GM21423 (cell line): Measurements from ENCODE around the gene TMEM116.
"Not testable (repeated sequence)": the region's sequence is repeated elsewhere in the genome, so short reads cannot be mapped to it uniquely, and the experiment has no call there.

Experiments
- ATAC-seq: cut with Tn5 transposase; IDR thresholded peaks from one replicate; pipeline ENCODE4 v1.9.1; 2021; ENCODE audit warnings: mild to moderate bottlenecking, moderate library complexity; ENCODE audit not compliant: unreplicated experiment

Gene TMEM116

DNA sequence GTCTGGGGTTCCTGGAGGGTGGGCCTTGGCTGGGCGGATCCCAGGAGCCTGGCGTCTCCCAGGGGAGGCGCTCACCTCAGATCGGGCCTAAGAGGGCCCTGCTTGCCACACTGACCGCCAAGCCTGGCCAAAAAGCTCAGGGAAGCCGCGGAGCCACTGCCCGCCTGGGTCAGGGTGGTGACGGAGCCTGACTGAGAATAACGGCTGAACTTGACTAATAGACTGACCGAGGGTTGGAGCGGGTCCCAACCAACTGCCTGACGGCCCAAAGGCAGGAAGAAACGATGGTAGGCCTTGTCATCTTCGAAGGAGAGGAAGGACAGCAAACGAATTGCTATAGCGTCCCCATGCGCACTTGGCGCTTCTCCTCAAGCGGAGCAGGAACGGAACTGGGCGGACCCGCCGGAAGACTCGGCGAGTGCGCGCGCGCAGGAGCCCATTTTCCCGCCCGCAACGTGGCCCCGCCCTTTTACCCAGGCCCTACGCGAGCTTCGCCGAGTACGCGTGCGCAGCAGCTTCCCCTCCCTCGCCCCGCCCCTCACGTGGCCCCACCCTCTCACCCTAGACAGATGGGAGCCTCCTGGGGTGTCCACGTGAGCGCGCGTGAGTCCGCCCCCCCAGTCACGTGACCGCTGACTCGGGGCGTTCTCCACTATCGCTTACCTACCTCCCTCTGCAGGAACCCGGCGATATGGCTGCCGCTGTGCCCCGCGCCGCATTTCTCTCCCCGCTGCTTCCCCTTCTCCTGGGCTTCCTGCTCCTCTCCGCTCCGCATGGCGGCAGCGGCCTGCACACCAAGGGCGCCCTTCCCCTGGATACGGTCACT lies at the start of gene TMEM116, which contains the start of gene ERP29:
Gene TMEM116, minus strand, starts transcription at position 391 of the 826 bp plus-strand sequence. CDS start 7,895 bp downstream, outside the sequence.
Gene ERP29, plus strand, starts transcription at position 652 of the 826 bp plus-strand sequence. Its CDS starts 40 bp downstream, at position 692.
- ATAC-seq = peak; percentile 71

DNA sequence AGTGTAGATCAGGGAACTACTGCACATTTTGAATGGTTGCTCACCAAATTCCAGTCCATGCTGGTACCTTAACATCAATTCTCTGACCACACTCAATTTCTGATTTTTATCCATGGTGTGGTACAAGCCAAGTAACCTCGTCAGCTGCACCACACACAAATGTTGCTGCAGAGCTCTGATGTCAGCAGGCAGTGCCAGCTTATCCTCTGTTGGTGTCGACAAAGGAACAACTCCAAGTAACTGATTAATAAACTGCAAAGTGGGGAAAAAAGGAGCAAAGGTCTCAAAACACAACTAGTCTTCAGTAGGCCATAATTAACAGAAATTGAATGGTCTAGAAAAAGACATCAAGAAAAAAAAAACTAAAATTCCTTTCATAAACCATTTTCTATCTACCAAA lies 48.2 kb upstream of the TMEM116 start:
- ATAC-seq = no peak

DNA sequence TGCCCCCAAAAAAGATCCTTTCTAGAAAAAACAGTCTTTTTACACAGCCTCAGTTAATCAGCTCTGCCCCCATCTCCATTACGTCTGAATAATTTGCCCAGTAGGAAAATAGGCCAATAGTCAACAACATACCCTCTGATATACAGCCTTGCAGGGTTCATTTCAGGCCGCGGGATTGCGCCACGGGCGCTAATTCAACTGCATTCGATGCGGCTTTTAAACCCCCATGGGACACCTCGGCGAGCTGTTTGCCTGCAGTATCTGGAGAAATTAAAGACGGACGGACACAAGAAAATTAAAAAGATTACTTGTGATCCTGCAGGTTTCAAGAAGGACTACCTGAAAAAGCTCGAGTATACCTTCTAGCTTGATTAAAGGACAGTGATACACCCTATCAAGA lies 36.4 kb upstream of the TMEM116 start:
- ATAC-seq = no peak

DNA sequence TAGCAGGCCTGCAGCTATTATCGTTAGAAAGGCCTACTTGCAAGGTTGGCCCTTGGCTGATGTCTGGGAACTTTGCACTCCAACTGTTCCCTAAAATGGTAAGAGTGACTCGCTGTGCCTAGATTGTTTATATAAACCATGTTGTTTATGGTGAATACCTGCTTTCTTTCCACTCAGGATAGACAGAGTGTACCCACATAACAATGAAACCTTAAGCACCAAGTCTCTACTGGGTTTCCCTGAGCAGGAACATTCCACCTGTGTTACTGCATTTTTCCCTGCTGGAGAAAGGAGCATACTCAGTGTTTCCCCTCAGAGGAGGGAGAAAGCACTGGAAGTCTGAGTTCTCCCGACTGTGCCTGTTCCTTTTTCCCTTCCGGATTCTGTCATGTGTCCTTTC lies 33.0 kb upstream of the TMEM116 start:
- no peak for ATAC-seq

DNA sequence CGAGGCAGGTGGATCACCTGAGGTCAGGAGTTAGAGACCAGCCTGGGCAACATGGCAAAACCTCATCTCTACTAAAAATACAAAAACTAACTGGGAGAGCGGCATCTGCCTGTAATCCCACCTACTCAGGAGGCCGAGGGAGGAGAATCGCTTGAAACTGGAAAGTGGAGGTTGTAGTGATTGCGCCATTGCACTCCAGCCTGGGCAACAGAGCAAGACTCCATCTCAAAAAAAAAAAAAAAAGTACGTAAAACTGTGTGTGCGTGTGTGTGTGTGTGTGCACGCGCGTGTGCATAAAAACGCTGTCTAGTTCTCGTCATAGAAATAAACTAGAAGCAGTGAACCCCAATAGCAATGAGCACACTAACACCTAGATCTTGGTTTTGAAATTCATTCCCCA lies 23.6 kb upstream of the TMEM116 start:
- ATAC-seq = not testable (repeated sequence)

DNA sequence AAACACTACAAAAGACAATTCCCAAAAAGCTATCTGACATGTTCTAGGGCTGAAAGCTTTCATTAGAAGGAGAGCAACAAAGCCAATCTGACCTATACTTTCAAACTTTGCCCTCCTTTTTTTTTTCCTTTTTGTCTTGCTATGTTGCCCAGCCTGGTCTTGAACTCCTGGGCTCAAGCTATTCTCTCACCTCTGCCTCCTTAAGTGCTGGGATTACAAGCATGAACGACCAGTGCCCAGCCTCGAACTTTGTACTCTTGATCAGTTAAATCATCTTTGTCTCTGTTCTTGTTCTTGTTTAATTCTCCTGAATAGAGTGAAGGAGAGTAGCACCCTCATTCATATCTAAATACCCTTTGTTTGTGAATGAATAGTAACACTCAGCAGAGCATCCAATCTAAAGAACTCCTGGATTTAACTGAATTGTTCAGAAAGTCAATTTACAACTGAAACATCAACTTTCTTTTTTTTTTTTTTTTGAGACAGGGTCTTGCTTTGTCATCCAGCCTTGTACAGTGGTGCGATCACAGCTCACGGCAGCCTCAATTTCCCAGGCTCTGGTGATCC lies 22.3 kb upstream of the TMEM116 start:
- no peak for ATAC-seq

DNA sequence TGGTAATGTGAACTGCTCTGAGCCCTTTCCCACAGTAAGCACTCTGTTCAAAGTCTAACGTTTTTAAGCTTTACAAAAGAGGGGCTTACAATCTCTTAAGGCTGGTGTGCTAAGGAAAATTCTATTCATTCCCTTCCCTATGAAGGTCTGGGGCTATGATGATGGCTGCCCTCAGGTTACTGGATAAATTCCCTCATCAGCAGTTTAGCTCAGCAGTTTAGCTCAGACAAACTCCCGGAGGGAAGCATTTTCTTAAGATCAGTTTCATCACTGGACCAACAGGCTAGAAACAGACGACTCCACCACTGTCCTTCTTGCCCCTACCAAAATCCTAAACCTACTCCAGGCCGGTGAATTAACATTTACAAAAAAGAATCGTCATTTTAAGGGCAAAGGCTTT lies 19.3 kb upstream of the TMEM116 start:
- no peak for ATAC-seq

DNA sequence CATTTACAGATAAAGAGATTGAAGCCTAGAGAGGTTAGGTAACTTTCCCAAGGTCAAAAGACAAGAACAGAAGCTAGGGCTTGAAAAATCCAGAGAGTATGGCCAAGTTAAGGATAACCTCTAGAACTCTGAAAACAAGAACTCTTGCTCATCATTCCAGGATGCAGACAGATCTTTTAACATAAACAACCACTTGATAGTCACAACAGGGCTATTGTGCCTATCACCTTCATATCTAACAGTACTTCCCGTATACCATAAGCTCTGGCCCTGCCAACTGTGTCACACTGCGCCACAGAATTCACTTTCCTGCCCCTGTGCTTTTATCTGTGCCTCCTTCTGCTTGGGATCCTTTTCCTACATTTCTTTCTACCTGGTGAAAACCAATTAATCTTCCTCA lies 18.5 kb upstream of the TMEM116 start:
- ATAC-seq = no peak

DNA sequence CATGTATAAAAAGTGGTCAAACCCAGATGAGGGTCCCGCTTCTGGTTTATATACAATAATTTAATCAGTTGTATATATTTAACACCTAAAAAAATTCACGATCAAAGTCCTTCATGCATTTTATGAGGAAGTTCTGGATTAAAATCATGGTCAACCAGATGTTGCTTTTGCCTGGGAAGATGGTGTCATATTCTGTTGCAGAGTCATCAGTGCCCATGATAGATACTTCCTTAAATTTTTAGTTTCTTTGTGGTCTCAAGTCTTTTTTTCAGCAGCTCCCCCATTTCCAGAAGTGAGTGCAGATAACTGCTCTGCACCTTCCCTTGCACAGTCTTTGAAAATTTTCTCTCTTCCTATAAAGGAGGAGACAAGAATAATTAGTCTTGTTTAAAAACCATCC lies 16.3 kb upstream of the TMEM116 start:
- no peak for ATAC-seq

DNA sequence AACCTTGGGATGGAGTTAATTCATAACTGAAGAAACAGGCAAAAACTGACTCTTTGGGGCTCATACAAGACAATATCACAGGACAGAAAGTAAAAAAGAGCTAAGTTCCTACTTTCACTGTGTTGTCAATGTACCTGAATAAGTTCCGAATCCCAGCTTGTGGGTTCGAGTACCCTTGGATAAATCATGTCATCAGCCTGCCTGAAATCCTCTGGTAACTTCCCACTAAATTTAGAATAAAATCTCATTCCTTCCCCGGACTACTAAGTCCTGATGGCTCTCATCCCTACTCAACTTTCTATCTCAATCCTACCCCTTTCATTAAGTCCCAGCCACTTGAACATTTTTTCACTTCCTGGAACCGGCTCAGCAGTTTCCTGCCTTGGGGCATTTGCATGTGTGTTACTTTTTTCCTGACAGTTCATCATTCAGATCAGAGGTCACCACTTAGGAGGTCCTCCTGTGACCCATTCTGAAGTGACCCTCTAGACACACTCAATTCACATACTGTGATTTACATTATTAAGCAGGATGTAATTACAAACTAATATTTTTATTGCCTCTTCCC lies 12.9 kb upstream of the TMEM116 start:
- no peak for ATAC-seq

DNA sequence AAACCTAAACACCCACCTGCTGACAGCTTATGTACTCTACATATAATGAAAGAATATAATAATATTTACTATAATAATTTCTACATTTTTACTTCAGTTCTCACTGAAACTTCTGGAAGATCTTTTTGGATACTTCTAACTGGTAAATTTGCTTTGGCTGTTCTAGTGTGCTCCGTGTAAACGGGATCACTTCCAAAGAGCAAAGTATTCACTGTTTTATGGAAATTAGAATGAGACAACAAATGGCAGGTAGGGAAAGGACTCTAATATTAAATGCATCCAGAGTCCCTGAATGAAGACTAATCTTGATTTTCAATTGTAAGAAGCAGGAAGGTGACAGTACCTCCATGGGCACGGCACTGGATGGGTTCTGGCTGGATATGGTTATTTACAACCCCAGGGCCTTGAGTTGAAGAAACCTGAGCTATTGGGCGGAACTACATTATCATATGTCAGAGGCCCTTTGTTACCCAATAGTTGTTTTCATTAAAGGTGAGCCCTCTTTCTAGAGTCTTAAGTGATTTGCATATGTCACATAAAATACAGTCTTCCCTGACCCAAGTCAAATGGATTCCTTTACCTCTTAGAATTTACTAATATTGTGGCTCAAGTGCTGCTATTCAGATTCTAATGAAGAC lies 10.9 kb upstream of the TMEM116 start:
- ATAC-seq = no peak

DNA sequence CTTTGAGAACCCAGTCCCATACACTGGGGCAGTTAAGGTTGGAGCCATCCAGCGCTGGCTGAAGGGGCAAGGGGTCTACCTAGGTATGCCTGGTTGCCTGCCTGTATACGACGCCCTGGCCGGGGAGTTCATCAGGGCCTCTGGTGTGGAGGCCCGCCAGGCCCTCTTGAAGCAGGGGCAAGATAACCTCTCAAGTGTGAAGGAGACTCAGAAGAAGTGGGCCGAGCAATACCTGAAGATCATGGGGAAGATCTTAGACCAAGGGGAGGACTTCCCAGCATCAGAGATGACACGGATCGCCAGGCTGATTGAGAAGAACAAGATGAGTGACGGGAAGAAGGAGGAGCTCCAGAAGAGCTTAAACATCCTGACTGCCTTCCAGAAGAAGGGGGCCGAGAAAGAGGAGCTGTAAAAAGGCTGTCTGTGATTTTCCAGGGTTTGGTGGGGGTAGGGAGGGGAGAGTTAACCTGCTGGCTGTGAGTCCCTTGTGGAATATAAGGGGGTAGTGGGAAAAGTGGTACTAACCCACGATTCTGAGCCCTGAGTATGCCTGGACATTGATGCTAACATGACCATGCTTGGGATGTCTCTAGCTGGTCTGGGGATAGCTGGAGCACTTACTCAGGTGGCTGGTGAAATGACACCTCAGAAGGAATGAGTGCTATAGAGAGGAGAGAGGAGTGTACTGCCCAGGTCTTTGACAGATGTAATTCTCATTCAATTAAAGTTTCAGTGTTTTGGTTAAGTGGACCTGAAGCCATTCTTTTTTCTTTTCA lies 9.5 kb upstream of the TMEM116 start:
- no peak for ATAC-seq

DNA sequence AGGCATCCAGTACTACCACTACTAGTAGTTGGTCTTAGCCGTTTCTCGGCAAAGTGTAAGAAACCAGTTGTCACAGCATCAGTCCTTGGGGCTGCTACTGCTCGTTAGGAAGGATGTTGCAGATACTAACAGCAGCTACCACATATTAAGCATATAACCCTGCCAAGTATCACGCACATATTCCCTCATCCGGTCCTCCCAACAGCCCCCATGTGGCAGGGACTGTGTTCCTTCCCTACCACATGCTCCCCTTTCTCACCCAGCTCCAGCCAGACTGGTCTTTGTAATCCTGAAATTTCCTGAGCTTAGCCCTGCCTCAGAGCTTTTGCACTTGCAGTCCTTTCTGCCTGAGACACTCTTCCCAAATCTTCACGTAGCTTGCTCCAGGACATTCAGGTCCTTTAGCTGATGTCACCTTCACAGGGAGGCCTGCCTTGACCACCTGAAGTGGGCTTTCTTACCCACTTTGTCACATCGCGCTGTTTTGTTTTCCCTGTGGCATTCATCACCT lies 8.0 kb upstream of the TMEM116 start:
- ATAC-seq = no peak

DNA sequence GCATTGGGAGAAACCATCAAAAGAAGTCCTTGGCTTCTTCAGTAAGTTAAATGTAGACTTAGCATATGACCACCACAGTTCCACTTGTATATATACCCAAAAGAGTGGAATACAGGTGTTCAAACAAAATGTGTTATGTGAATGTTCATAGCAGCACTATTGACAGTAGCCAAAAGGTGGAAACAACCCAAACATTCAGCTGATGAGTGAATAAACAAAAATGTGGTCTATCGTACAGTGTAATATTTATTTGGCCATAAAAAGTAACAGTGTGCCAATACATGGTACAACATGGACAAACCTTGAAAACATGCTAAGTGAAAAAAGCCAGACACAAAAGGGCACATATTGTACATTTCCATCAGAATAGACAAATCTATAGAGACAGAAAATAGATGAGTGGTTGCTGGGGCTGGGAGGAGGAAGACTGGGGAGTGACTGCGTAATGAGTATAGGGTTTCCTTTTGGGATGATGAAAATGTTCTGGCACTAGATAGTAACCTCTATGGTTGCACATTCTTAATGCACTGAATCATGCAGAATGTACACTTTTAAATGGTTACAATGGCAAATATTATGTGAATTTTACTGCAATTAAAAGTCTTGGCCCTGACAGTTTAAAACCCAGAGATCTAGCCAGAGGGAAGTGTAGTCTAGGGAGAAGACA lies 5.7 kb upstream of the TMEM116 start:
- ATAC-seq = no peak

DNA sequence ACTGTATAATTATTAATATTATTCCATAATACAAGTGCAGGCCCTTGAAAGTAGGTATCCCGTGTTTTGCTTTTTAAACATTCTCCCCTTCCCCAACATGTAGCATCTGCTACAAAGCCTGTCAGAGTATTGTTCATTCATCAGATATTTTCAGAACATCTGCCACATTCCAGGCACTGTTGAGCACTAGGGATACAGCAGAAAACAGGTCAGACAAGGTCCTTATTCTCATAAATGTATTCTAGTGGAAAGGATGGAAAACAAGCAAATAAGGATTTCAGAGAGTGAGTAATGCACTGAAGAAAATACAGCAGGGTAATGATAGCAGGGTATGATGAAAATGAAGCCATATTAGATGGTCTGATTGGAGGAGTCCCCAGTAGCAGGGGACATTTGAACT lies 4.1 kb upstream of the TMEM116 start:
- no peak for ATAC-seq

DNA sequence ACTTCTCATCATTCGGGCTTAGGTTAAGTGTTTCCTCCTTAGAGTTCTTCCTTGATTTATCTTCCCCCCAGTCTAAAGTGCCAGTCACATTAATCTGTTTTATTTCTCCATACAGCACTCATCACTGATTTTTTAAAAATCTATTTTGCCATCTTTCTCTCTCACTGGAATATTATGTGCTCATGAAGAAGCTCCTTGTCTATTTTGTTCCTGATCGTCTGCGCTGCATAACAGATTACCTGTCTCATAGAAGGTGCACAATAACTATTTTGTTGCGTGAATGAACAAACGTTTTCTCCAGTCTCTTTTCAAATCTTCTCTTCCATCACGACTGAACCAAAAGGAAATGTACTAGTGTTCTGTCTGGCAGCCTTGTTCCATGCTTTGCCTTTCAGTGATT lies 3.0 kb upstream of the TMEM116 start:
- ATAC-seq = no peak

DNA sequence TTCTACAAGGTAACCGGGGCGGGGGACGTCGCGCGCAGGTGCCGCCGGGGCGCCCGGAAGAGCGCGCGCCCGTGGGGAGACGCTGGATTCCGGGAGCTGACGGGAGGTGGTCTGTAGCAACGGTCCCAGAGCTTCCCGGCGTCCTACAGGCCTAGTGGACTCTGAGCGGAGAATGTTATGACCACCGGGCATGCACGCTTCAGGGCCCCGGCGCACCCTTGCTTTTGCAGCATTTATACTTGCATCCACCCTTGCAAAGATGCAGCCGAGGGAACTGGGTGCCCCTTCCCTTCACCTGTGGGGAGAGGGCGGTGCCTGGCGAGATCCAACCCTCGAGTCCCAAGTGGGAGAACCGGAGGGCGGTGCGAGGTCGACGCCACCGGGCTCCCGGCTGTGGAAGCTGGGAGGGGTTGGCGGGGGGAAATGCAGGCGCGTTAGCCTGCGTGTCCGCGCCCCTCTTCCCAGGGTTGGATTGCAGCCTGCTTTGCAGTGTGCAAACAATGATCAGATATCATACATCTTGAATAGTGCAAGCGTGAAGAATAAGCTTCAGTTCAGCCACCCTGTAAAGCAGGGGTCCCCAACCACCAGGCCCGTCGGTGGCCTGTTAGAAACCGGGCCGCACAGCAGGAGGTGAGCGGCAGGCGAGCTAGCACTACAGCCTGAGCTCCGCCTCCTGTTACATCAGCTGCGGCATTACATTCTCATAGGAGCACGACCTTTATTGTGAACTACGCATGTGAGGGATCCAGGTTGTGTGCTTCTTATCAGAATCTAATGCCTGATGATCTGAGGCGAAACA lies 837 bp upstream of the TMEM116 start:
- no peak for ATAC-seq

DNA sequence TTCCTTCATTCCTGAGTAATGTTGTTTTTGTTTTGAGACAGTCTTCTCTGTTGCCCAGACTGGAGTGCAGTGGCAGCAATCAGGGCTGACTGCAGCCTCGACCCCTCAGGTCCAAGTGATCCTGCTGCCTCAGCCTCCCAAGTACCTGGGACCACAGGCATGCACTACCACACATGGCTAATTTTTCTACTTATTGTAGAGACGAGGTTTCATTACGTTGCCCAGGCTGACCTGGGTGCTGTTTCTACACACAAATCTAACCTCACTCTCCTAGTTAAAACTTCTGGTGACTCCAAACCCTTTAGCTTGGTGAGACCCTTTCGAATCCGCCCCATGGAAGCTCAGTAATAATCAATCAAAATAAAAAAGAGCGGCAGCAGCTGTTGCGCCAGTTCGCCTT lies 1.3 kb downstream of the TMEM116 start:
- ATAC-seq = no peak
